ENCODE measurements around the gene DUSP28. TPM values are rescaled to one million over a fixed set of nuclear protein-coding genes. Genes with fewer than 3 reads are reported as not detected.

The DUSP28 gene
- total and polyA plus RNA-seq, 10 of the 15 experiments (the other 5 are each of a cell fraction or from before 2014, with no cell fraction given) = 2.5 to 12.5 (median 6.4) TPM

DNA sequence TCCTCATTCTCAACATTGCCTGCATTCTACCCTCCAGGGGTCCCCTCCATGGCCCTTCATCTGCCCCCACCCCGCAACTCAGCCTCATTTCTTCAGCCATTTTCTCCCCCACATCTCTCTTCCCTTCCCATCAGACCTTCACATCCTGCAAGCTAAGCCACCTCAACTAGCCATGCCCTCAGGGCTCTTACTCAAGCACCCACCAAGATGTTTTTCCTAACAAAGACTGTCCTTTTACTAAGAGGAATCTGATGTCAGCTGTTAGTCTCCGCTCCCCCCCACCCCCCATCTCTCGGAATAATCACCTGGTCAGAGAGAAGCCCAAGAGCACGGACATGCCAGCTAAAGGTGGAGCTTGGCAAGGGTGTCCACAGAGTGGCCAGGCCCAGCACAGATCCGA is 21.7 kb downstream of the DUSP28 start (continued):
- TF ChIP-seq, protein P1, sequence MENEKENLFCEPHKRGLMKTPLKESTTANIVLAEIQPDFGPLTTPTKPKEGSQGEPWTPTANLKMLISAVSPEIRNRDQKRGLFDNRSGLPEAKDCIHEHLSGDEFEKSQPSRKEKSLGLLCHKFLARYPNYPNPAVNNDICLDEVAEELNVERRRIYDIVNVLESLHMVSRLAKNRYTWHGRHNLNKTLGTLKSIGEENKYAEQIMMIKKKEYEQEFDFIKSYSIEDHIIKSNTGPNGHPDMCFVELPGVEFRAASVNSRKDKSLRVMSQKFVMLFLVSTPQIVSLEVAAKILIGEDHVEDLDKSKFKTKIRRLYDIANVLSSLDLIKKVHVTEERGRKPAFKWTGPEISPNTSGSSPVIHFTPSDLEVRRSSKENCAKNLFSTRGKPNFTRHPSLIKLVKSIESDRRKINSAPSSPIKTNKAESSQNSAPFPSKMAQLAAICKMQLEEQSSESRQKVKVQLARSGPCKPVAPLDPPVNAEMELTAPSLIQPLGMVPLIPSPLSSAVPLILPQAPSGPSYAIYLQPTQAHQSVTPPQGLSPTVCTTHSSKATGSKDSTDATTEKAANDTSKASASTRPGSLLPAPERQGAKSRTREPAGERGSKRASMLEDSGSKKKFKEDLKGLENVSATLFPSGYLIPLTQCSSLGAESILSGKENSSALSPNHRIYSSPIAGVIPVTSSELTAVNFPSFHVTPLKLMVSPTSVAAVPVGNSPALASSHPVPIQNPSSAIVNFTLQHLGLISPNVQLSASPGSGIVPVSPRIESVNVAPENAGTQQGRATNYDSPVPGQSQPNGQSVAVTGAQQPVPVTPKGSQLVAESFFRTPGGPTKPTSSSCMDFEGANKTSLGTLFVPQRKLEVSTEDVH (IDR thresholded peaks at IDR 0.05; ENCODE audit: low read depth, partially characterized antibody) = no peak
- no peak for TF ChIP-seq EED (IDR thresholded peaks at IDR 0.05; ENCODE audit: low read depth)
- no peak for TF ChIP-seq NFIC (IDR thresholded peaks at IDR 0.05; ENCODE audit: low read depth, low read length)
- TF ChIP-seq E2F4 (IDR thresholded peaks at IDR 0.05; ENCODE audit: low read depth, low read length) = no peak
- TF ChIP-seq ZBTB4 (CRISPR knock-in tag; IDR thresholded peaks at IDR 0.05) = no peak
- TF ChIP-seq ETV6 (conservative IDR thresholded peaks at IDR 0.05 in 1 of 2, IDR thresholded peaks at IDR 0.05 in 1 of 2; ENCODE audit: borderline replicate concordance in 1 of 2, low read depth in 1 of 2) = no peak
- TF ChIP-seq, protein P2, sequence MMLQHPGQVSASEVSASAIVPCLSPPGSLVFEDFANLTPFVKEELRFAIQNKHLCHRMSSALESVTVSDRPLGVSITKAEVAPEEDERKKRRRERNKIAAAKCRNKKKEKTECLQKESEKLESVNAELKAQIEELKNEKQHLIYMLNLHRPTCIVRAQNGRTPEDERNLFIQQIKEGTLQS (IDR thresholded peaks at IDR 0.05; ENCODE audit: borderline replicate concordance, extremely low read depth, low read depth, low read length) = no peak
- no peak for TF ChIP-seq PML (IDR thresholded peaks at IDR 0.05; ENCODE audit: low read length)
- TF ChIP-seq ZNF622 (IDR thresholded peaks at IDR 0.05) = no peak
